GM12891 (cell line): ENCODE data around the gene TRIM3.
A peak's percentile ranks its signal among the peaks of the same experiment; 100 is the strongest.

Experiments
- DNase-seq: peaks from one replicate; pipeline ENCODE4 v3.0.0; 2011; ENCODE audit warnings: low spot score; ENCODE audit not compliant: insufficient read length
- FAIRE-seq: peaks from 2 replicates; lab custom pipeline; 2011; peaks lifted over from hg19 to GRCh38; lab: Jason Lieb, UNC
- PAX5 ChIP-seq: IDR thresholded peaks from 2 replicates; pipeline ENCODE4 v1.6.1; 2011; ENCODE audit warnings: low read length, moderate library complexity, mild to moderate bottlenecking; ENCODE audit not compliant: insufficient read depth, severe bottlenecking
- POLR2A ChIP-seq: IDR thresholded peaks from 2 replicates; pipeline ENCODE4 v1.6.1; 2011; ENCODE audit warnings: low read depth, low read length, control low read depth
- POLR2AphosphoS5 ChIP-seq: IDR thresholded peaks from 2 replicates; pipeline ENCODE4 v1.6.1; 2011; ENCODE audit warnings: low read depth, low read length, control low read depth
- POU2F2 ChIP-seq: IDR thresholded peaks from 2 replicates; pipeline ENCODE4 v1.6.1; 2011; ENCODE audit warnings: low read depth, mild to moderate bottlenecking, control low read depth, low read length, moderate library complexity
- SPI1 ChIP-seq: IDR thresholded peaks from 2 replicates; pipeline ENCODE4 v1.6.1; 2011; ENCODE audit warnings: low read depth, low read length, control low read depth
- TAF1 ChIP-seq: IDR thresholded peaks from 2 replicates; pipeline ENCODE4 v1.6.1; 2011; ENCODE audit warnings: low read depth, low read length, control low read depth

Gene TRIM3

DNA sequence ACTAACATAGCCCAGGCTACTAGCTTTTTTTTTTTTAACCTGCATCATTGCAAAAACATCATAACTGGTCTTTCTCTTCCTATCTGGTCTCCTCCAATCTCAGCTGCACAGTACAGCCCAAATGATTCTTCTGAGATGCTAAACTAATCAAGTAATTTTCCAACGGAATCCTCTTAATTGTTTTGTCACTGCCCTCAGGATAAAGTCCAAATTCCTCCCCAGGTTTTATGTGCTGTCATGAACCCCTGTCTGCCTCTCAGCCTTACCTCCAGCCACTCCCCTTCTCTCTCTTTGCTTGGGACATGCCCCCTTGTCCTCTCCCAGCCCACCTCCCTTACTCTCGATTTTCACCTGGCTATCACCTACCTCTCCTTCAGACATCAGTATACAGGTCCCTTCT is 67.4 kb downstream of the TRIM3 start:
- no peak for DNase-seq
- TF ChIP-seq POU2F2: no peak
- no peak for TF ChIP-seq SPI1
- no peak for TF ChIP-seq TAF1
- no peak for TF ChIP-seq POLR2A
- no peak for TF ChIP-seq POLR2AphosphoS5
- no peak for TF ChIP-seq PAX5
- no peak for FAIRE-seq

GRCh38 chr11:6405846-6406245 is 67.9 kb downstream of the TRIM3 start:
- TF ChIP-seq SPI1: no peak
- no peak for TF ChIP-seq POLR2A
- no peak for TF ChIP-seq POU2F2
- TF ChIP-seq POLR2AphosphoS5: no peak
- no peak for TF ChIP-seq TAF1
- no peak for TF ChIP-seq PAX5
- no peak for FAIRE-seq
- no peak for DNase-seq

DNA sequence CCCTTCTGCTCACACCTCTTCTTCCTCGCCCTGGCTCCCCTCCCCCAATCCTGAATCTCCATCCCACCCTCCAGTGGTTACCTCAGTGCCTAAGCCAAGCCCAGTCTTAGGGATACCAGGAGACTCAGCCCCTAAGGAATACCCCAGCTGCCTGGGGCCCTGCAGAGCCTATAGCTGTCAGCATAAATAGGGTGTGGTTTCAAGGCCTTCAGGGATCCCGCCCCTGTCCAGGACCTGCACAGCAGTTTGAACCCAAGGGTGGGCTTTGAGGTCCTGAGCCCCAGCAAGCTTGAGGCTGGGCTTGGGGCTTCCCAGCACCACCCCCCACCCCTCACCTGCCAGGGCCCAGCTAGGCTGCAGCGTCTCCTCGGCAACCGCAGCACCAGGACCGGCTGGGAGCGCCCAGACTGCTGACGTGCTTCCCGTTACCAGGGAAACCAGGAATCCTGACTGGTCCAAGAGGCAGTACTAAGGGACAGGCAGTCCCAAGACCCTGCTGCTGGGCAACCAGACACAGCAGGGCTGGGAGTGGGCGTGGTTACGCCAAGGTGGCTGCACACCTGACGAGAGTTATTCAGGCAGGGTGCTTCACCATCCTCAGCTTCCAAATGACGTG is 68.6 kb downstream of the TRIM3 start:
- no peak for TF ChIP-seq SPI1
- TF ChIP-seq POLR2AphosphoS5: no peak
- TF ChIP-seq PAX5: no peak
- no peak for TF ChIP-seq TAF1
- TF ChIP-seq POU2F2: no peak
- no peak for TF ChIP-seq POLR2A
- DNase-seq (no peak), FAIRE-seq (no peak)

DNA sequence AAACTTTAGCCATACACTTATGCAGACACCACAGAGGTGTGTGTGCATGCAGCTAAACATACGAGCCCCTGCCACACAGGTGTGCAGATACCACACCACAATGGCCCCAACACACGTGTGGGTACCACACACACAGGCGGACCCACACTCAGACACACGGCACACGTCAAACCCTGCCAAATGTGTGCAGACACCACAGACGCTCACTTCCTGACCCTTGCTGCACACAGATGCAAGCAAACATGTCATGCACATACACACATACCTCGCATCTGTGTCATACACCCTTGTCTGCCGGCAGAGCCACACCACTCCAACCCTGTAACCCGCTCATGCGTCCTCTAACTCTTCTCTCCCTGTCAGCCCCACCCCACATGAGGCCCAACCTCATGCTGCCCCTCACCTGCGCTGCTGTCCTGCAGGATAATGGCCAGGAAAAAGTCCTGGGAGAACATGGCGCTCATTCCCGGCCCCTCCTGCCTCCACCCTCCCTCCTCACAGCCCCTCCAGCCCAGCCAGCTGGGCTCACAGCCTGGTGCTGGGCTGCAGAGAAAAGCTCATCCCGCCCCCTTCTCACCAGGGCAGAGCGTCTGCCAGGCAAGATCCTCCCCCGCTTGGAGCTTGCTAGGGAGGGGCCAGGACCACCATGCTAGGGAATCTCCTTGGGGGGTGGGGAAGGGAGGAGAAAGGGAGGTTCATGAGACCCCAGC is 69.2 kb downstream of the TRIM3 start:
- no peak for TF ChIP-seq SPI1
- TF ChIP-seq TAF1: no peak
- no peak for TF ChIP-seq POU2F2
- TF ChIP-seq PAX5: no peak
- TF ChIP-seq POLR2A: no peak
- no peak for TF ChIP-seq POLR2AphosphoS5
- FAIRE-seq (peak; percentile 16), DNase-seq (no peak)

GRCh38 chr11:6403539-6403938 is 70.2 kb downstream of the TRIM3 start:
- no peak for TF ChIP-seq PAX5
- no peak for TF ChIP-seq SPI1
- TF ChIP-seq POU2F2: no peak
- no peak for TF ChIP-seq POLR2AphosphoS5
- TF ChIP-seq TAF1: no peak
- no peak for TF ChIP-seq POLR2A
- no peak for DNase-seq
- no peak for FAIRE-seq

- TF ChIP-seq SPI1 (no peak), TAF1 (0 out of 2 replicates have a peak, but pooled peaks have one; percentile 22), PAX5 (peak; percentile 35), POU2F2 (peak; percentile 57; the same call in 1 of the 2 replicates), POLR2A (no peak), POLR2AphosphoS5 (no peak)
- DNase-seq (peak; percentile 76), FAIRE-seq (peak; percentile 96)
Observed at GRCh38 chr11:6402561-6402981, 71.2 kb downstream of the TRIM3 start.

DNA sequence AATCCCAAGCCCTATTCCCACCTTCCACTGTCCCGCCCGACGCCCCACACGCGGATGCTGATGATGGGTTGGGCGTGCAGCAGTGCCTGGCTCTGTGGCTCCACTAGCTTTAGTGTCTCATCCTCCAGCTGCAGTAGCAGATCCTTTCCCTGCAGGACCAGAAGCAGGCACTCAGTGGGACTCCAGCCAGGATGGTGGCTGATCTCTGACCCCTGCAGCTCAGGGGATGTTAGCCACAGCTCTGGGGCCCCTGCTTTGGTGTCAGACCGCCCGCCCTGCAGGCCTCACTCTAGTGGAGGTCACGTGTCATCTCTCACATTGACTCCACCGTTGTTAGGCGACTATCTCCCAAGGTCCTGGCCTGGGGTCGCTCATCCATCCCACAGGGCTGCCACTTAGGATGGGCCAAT is 71.7 kb downstream of the TRIM3 start:
- DNase-seq: no peak
- no peak for FAIRE-seq
- no peak for TF ChIP-seq POLR2AphosphoS5
- no peak for TF ChIP-seq SPI1
- TF ChIP-seq POLR2A: no peak
- TF ChIP-seq POU2F2: no peak
- TF ChIP-seq PAX5: no peak
- TF ChIP-seq TAF1: no peak

- FAIRE-seq (no peak), DNase-seq (no peak)
- TF ChIP-seq POU2F2: no peak
- TF ChIP-seq POLR2AphosphoS5: no peak
- TF ChIP-seq PAX5: no peak
- no peak for TF ChIP-seq SPI1
Observed at GRCh38 chr11:6401464-6401863, 72.3 kb downstream of the TRIM3 start.
